ENCODE measurements around the gene EGF. TPM values are rescaled to one million over a fixed set of nuclear protein-coding genes. Genes with fewer than 3 reads are reported as not detected.

The EGF gene
- 0.92 TPM for total RNA-seq

GRCh38 chr4:109912706-109913595 is at the start of gene EGF:
EGF (plus strand) TSS chr4:109912883; CDS start chr4:109913336, 453 bp downstream.

Small RNA genes within 50 kb of the gene (small RNA-seq; reads per million reads assigned to genes)
- gene RNU6-35P, result not detected

Other genes with a start within 250 kb of the EGF start
- gene CASP6, start 209.4 kb upstream of the EGF start, total RNA-seq, result 10.6 TPM
- 44.8 TPM for gene PLA2G12A, start 182.8 kb upstream of the EGF start, total RNA-seq
- 5.1 TPM for gene CFI, start 110.9 kb upstream of the EGF start, total RNA-seq
- gene GAR1, start 97.1 kb upstream of the EGF start, total RNA-seq, result 6.2 TPM
- gene RRH, start 84.9 kb upstream of the EGF start, total RNA-seq, result 0.46 TPM
- 0.23 TPM for gene LRIT3, start 64.8 kb upstream of the EGF start, total RNA-seq